ENCODE results near the gene E2F6.

The E2F6 gene, protein sequence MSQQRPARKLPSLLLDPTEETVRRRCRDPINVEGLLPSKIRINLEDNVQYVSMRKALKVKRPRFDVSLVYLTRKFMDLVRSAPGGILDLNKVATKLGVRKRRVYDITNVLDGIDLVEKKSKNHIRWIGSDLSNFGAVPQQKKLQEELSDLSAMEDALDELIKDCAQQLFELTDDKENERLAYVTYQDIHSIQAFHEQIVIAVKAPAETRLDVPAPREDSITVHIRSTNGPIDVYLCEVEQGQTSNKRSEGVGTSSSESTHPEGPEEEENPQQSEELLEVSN

DNA sequence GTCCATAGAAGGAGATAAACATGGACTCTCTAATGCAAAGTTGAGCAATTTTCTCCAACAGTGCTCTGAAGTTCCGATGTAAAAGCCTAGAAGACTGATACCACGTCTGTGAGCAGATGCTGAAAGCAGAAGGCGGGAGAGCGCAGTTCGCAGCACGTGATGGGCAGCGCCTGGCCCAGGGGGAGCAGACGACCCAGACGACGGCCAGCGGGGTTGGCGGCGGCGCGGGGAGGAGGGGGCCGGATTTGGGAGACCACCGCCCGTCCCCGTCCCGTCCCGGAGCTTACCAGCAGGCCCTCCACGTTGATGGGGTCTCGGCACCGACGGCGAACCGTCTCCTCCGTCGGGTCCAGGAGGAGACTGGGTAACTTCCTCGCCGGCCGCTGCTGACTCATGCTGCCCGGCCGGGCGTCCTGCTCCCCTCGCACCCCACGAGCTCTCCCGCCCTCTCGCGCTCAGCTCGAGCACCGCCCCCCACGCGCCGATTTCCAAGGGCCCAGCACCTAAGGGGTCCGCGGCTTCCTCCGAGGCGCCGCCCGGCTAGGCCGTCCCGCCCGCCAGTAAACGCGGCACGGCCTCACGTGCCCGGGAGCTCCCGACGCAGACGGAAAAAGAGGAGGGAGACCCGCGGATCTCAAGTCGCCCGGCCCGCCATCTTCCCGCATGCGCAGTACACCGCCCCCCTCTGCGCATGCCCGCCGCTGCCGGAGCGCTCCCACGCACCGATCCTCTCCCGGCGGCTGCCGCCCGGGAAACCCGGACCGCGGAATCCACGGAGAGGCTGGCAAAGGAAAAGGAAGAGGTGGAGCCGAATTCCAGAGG, at the start of gene E2F6:
Gene E2F6 (minus strand): TSS at position 677 of the 822 bp plus-strand sequence. CDS start 282 bp downstream, at position 395.
- in situ Hi-C loops (cut with HindIII; ENCODE audit: low sequenced_read_pairs): no loop called here

DNA sequence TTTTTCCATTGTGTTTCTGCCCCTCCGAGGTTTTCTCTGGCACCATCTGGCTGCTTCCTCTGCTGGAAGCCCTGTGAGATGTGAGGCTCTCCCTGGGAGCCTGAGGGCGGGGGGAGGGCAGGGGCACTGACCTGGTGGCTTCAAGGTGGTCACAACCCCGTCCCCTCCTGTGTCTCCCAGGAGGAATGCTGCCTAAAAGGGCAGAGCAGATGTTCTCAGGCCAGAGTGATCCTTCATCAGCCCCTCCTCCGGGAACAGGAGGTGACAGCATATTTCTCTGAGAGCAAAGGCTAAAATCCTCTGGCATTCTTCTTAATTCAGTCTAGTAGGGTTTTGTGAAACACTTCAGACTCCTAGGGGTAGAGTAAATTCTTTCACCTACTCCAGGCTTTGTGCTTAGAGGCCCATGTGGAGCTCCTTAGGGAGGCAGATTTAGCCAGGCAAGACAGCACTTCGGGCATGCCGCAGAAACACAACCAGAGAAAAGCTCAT, 49.6 kb upstream of the E2F6 start:
- in situ Hi-C loops (cut with HindIII; ENCODE audit: low sequenced_read_pairs): no loop called here

DNA sequence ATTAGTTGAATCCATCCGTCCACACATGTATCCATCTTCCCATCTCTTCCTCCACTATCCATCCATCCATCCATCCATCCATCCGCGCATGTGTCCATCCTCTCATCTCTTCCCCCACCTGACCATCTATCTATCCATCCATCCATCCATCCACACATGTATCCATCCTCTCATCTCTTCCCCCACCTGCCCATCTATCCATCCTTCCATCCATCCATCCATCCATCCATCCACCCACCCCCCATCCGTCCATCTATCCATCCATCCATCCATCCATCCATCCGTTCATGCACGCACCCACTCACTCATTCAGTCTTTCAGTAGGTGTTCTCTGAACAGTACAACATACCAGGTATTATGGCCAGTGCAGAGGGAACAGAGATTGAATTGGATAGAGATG, 48.9 kb upstream of the E2F6 start:
- in situ Hi-C loops (cut with HindIII; ENCODE audit: low sequenced_read_pairs): no loop called here

DNA sequence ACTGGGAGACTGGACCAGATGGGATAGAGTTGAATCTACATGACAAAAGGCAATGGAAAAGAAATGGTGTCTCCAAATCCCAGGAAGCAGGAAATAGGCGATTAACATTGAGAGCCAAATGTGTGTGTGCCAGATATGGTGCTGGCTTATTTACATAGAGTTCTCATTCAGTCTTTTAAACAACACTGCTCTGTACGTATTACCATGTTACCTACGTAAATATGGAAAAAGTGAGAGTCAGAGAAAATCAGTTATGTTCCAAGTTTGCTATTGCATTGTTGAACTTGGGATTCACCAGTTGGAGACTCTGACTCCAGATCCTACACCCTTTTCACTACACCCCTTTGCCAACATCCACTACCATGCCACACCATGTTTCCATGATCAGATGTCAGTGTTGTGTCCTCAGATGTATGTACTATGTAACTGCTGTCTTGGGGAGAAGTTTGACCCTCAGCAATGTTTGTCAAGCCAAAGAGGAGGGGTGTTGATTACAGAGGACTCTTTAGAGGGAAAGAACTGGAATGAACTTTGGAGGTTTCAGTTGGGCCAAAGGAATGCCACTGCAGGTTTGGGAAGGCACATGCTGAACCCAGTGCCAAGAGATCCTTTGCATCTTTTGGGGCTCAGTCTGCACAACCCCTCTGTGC, 48.2 kb upstream of the E2F6 start:
- in situ Hi-C loops (cut with HindIII; ENCODE audit: low sequenced_read_pairs): no loop called here

DNA sequence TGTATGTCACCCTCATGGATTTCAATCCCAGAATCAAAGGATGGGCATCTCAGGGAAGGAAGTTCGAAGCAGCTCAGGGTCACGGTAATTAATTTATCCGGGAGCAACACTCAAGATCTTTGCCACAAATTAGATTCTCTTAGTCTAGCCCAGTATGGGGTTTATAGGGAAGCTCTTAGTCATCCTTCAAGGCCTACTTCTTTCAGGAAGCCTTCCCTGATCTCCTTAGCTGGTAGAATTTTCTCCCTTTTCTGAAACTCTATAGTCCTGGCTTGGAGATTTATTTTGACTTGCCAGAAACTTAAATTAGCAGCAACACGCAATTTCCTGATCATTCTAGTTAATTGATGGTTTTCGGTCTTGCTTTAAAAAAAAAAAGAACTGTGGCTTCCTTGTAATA, 47.4 kb upstream of the E2F6 start:
- in situ Hi-C loops (cut with HindIII; ENCODE audit: low sequenced_read_pairs): no loop called here

DNA sequence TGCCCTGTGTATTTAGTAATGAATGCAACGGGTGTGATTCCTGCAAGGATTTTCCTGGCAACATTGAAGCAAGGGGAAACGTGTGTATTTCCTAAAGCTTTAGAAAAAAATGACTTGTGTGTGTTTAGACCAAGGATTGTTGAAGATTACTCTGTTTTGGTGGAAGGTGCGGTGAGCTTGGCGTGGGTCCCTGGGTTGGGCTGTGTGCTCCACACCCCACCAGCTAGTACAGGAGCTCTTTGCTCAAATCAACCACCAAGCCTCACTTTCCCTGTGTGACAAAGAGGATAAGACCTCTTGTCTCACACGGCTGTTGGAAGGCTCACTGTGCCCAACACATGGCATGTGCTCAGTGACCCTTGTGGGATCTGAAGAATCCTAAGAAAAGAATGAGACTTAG, 46.5 kb upstream of the E2F6 start:
- in situ Hi-C loops (cut with HindIII; ENCODE audit: low sequenced_read_pairs): no loop called here

DNA sequence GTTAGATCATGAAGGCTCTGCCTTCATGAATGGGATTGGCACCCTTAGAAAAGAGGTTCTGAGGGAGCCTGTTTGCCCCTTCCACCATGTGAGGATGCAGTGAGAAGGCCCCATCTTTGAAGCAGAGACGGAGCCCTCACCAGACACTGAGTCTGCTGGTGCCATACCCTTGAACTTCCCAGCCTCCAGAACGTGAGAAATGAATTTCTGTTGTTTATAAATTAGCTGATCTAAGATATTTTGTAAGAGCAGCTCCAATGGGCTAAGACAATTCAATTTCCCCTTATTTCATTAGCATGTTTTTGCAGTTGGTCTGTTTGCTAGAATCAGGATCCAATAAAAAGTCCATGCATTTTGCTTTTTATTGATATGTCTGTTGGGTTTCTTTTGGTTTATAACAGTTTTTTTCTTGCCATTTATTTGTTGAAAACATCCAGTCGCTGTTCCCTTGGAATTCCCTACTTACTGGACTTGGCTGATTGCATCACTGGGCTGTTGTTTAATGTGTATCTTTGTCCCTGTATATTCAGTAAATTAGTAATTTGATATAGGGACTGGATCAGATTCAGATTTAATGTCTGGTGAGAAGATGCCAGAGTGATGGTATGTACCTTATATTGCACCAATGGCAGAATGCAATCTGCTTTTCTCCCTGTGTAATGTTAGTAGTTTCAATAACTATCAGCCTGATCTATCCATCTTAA, 43.8 kb upstream of the E2F6 start:
- in situ Hi-C loops (cut with HindIII; ENCODE audit: low sequenced_read_pairs): no loop called here

DNA sequence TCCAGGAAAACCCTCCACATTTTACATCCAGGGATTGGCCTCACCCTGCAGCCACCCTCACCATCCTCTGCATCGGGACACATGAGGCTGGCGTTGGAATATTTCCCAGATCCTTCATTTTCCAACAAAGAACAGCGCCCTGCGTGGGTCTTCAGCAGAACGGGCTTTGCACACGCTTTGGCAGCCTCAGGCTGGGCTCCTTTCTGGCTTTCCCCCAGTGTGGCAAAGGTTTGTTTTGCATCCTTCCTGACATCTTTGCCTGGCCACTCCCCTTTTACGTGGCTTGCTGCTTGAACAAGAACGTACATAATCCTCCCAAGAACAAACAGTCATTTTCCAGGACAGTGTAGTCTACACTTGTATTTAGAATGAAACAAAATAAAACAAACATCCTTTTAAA, 42.3 kb upstream of the E2F6 start:
- in situ Hi-C loops (cut with HindIII; ENCODE audit: low sequenced_read_pairs): no loop called here

DNA sequence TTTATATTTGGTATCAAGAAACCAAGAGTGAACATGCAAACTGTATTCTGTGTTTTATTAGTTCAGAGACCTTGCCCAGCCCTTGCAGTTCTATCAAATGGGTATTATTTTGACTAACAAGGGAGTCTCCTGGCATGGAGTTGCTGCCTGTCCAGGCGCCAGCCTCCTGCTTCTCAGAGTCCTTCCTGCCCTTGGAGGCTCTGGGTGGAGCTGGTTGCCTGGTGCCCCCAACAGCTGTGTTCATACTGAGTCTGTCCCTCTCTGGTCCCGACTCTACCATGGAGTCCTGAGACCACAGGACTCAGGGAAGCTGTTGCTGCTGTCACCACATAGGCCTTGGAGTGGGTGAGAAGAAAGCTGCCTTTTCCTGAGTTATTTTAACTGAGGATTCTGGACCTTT, 41.6 kb upstream of the E2F6 start:
- in situ Hi-C loops (cut with HindIII; ENCODE audit: low sequenced_read_pairs): no loop called here

DNA sequence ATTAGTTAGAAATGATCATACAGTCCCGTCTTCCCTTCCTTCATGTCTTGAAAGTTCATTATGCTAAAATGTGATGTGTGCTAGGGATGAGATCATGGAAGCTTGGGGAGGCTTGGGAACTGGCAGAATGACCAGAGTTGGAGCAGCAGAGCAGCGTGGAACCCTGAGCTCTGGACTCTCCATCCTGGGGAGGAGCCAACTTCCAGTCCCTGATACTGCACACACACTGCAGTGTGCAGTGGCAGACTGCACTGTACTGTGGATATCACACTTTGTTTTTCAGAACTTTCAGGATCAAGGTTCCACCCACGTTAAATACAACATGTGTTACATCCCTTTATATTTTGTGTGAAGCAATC, 40.6 kb upstream of the E2F6 start:
- in situ Hi-C loops (cut with HindIII; ENCODE audit: low sequenced_read_pairs): no loop called here

DNA sequence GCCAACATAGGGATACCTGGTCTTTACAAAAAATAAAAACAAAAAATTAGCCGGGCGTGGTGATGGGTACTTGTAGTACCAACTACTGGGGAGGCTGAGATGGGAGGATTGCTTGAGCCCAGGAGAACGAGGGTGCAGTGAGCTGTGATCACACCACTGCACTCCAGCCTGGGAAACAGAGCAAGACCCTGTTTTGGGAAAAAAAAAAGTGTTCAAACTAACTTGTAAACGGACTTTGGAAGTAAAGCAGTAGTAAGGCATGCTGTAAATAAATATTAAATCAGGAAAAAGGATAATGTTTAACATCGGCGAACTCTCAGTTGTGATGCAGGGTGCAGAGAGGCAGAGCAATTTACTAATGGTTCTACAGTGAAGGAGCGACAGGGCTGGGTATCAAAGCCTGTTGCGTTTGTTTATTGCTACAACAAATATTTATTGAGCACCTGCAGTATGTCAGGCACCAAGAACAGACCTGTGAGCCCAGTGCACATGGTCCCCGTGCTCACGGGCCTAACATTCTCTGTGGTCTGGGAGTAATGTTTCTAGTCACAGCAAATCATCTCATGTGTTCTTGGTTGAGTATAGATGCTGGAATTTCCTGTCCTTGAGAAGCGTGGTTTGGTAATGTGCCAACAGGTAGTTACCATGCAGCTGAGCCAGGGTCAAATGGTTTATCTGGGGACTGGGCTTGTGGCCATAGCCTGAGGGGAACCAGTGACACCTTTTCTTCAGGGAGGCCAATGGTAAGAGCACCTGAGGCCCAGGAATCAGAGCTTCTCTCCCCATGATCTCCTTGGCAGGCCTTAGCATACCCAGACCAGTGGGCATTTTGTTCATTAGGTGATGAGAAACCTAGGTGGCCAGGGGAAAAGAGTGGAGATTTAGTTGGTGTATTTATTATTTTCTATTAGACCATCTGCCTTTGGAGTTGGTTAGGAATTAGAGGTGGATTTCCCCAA, 40.0 kb upstream of the E2F6 start:
- in situ Hi-C loops (cut with HindIII; ENCODE audit: low sequenced_read_pairs): no loop called here

DNA sequence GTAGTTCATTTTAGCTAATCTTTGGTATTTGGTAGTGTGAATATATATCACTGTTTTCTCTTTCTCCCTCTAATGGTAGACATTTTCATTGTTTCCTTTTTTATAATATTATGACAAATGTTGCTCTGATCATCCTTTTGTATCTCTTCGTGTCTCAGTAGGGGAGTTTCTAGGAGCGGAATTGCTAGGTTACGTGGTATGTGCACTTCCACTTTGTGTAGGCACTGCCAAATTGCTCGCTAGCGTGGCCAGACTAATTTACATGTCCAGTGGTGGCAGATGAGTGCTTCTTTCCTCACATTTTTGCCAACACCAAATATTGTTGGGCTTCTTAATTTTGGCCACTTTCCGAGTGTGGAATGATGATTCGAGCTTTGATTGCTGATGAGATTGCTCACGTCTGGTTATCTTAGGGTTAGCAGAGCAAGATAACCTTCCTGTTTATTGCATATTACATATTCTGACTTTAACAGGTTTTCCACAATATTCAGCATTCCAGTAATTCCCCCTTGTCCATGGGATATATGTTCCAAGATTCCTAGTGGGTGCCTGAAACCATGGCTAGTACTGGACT, 37.5 kb upstream of the E2F6 start:
- in situ Hi-C loops (cut with HindIII; ENCODE audit: low sequenced_read_pairs): no loop called here

DNA sequence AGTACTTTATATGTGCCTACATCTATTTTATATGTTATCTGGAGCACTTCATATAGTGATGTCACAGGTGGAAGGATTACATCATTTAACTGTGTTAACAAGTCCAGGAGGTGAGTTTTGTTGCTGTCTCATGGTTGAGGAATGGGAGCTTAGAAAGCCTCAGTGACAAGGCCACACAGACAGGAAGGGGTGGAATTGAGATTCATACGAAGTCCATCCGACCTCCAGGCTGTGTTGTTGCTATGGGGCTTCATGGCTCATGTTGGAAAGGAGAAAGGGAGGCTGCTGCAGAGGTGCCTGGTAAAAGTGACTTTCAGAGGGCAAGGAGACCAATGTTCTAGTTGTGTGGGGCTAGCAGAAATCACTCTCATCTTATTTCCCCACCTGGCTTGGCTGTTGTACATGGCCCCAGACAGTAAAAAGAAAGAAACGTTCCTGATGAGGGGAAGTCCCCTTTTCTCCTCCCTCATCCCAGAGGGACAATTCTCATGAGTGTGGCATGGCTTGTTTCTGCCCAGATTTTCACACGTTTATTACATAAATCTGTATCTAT, 36.9 kb upstream of the E2F6 start:
- in situ Hi-C loops (cut with HindIII; ENCODE audit: low sequenced_read_pairs): no loop called here

DNA sequence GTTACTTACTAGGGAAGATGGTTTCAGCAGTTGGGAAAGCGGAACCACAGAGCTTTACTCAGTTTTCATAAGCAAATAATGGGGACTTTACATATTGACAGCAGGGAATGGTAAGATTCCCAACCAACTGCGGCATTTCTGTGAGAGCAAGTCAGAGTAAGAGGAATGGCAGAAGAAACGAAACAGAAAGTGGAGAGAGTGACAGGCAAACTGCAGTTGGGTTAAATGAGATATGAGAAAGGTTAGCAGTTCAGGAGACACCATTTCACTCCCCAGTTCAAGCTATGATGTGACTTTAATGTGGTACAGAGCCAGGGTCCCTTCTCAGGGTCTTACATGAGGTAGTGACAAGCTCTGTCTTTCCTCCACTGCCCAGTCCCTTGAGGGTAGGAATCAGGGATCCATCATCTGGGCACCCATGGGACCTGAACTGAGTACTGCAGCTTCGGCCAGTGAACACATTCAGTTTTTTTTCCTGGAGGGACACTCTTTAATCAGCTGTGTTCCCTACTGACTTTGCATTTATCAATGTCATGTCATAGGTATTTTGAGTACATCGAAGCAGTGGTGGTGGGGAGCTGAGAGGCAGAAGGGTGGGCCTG, 34.8 kb upstream of the E2F6 start:
- in situ Hi-C loops (cut with HindIII; ENCODE audit: low sequenced_read_pairs): no loop called here

DNA sequence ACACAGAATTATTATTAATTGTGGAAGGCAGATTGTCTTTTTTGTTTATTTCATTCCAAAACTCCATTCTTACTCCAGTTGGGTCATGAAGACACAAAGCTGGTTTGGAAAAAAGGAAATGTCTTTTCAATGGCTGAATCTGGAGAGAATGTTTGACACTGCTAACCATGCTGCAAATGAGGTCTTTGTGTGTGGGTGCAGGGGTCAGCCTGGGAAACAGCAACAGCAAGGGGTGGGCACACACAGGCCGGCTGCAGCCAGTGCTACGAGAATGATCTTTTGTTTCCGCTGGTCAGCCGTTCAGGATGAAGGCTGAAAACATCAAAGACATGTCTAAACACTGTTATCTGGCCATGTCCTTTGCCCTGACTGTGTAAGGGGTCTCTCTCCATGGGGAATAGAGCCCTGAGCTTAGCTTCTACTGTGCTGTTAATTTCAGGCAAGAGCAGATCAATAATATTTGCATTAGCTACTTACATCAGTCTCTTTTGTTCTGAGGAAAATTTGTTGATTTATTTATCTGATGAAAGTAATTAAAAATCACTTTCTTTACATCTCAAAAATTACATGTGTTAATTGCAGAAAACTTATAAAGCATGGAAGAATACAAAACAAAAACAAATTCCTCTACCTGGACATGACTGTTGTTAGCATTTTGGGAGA, 33.3 kb upstream of the E2F6 start:
- in situ Hi-C loops (cut with HindIII; ENCODE audit: low sequenced_read_pairs): no loop called here

DNA sequence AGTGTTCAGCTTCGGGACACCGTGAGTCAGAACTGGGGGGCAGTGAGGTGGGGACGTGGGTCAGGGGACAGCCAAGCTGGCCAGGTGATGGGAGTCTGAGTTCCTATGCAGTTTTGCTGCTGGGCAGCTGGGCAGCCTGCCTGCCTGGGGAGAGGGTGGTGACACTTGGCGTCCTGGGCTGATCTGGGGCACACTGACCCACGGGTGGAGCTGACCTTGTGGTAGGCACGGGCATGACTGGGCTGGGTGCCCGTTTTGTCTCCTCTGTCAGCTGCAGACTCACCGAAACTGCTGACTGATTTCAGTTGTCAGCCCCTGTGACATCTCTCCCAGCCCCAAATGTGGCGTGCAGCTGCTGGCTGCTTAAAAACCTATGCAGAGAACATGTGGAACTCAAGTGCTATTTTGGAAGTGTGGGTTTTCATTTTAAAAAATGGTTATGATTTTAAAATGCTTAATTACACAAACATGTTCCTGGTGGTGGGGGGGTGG, 32.6 kb upstream of the E2F6 start:
- in situ Hi-C loops (cut with HindIII; ENCODE audit: low sequenced_read_pairs): no loop called here

DNA sequence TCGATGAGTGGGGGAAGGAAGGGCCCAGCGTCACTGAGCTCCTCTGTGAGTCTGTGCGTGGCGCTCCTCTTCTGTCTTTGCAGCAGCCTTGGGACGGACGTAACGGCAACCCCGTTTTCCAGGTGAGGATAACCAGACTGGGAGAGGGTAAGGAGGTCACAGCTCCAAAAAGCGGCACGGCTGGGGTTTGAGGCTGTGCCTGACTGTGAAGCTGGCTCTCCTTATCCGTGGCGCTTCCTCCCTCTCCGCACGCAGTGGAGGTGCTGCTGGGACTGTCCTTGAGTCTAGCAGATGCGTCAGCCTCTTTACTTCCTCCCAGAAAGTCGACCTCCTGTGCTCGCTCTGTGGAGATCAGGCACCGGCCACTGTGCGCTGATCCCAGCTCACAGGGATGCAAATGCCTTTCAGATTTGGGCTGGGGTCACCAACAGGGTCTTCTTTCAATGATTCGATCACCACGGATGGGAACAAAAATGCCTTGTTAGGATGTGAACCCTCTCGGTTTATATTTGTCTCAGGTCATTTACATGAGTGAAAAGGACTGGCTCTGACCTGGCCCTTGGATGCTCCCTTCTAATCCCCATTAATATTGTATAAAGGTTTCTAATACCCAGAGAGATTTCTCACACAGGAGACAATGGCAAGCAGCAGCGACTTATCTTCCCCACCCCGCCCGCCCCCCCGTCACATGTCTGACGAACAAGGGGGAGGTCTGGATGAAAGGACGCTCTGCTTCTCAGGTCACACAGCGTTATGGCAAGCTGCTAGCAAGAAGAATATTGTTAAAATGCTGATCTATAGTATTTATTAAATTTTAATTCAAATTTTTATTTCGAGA, 30.1 kb upstream of the E2F6 start:
- in situ Hi-C loops (cut with HindIII; ENCODE audit: low sequenced_read_pairs): no loop called here
